IPS DF 19.7 (cell line): ENCODE data around the gene PRSS3.
A peak's percentile ranks its signal among the peaks of the same experiment; 100 is the strongest.
"Not testable (repeated sequence)": the region's sequence is repeated elsewhere in the genome, so short reads cannot be mapped to it uniquely, and the experiment has no call there.

Experiments used
- DNase-seq: peaks from one replicate; pipeline ENCODE4 v3.0.0-alpha.2; 2013; ENCODE audit warnings: low read depth, low spot score

Gene PRSS3

DNA sequence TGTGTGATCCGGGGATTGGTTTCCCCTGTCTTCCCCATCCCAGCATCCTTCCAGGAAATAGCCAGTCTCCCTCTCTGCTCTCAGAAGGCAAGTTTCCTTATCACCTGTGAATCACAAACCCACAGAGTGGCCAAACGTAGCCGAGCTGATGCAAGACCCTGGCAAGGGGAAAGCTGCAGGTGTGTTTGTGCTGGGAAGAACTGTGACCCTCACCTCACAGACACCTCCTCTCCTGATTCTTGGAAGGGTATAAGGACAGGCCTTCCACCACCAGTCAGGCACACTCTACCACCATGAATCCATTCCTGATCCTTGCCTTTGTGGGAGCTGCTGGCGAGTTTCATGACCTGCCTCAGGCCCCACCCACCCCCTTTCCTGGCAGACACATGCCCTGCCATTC lies at the start of gene PRSS3:
Gene PRSS3 (plus strand): TSS at position 281 of the 400 bp plus-strand sequence. CDS start 13 bp downstream, at position 294.
- DNase-seq, result no peak

DNA sequence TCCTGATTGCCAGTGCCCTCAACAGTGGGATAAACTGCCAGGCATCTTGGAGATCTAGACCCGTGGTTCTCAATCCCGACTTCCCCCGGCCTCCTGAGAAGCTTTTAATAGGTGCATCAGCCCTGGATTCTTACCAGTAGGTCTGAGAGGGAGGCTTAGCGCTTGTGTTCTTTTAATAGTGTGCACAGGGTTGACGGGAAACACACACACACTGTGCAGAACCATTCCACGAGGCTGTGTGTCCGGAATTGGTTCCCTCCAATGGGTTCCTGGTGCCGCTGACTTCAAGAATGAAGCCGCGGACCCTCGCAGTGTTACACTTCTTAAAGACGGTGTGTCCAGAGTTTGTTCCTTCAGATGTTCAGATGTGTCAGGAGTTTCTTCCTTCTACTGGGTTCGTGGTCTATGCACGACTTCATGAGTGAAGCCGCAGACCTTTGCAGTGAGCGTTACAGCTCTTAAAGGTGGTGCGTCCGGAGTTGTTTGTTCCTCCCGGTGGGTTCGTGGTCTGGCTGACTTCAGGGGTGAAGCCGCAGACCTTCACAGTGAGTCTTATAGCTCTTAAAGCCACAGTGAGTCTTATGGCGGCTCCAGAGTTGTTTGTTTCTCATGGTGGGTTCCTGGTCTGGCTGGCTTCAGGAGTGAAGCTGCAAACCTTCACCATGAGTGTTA lies 46.6 kb upstream of the PRSS3 start:
- no peak for DNase-seq

DNA sequence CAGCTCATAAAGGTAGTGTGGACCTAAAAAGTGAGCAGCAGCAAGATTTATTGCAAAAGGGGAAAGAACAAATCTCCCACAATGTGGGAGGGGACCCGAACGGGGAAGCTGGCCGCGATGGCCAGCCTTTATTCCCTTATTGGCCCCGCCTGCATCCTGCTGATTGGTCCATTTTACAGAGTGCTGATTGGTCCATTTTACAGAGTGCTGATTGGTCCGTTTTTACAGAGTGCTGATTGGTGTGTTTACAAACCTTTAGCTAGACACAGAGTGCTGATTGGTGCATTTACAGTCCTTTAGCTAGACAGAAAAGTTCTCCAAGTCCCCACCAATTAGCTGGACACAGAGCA lies 46.1 kb upstream of the PRSS3 start:
- not testable (repeated sequence) for DNase-seq

DNA sequence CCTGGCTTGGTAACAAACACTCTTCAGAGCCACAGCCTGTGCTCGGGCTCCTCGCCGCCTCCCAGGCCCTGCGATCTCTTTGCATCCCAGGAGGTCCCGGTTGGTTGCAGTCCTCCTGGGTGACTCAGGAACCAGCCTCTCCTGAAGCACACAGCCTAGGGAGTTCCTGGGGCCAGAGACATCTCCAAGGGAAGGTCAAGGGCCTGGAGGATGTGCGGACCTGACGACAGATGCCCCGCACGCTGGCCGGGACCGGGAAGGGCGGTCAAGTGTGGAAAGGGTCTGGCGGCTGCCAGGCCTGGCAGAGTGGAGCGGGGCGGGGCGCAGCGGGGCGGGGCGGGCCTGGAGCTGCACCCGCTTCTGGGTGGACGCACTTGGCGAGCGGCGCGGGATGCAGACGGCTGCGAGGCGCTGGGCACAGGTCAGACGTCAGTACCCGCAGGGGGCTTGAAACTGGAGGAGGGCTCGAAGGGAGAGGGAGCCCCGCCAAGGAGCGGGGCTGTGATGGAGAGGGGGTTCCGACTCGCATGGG lies 45.0 kb upstream of the PRSS3 start:
- DNase-seq, result no peak

DNA sequence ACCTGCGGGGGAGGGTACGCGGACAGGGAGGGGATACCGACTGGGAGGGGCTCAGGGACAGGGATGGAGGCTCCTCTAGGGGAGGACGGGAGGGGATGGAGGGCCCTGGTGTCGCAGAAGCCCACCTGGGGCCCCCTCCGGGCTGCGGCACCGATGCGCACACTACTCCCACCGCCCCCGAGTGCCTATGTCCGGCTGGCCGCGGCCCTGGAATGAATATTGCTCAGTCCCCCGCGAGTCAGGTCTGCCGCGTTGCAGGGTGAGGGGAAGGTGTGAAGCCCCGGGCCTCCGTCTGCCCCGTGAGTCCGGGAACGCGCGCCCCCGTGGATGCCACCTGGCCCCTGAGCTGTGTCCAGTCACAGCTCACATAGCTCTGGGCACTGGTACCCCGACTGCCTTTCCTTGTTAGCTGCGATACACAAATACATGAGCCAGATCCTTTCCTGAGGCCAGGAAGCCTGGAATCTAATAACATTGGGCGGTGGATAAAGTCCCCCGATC lies 44.5 kb upstream of the PRSS3 start:
- DNase-seq, result no peak

DNA sequence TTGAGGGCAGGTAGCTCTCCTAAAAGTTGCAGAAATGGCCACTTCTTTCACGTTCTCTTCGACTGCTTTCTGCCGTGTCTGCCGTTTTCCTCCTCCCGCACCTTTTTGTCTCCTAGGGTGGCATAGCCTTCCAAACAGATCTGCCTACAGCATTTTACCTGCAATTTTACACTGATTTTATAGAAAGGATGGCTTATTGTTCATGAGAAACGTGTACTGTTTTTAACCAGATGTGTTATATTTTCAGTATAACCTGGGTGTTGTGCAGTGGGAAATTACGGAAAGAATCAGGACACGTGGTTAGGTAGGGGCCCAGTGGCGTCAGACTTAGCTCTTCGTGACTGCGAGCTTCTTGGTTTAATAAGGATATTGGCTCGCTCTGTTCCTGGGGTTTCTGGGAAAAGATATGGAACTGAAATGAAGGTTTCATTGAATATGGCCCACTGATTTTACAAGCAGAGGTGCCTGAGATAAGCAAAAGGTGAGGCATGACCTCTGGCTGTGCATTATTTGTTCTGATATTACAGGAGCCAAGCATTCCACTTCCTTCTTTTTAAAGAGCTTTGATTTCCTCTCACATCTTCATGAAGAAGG lies 43.7 kb upstream of the PRSS3 start:
- DNase-seq, result no peak

DNA sequence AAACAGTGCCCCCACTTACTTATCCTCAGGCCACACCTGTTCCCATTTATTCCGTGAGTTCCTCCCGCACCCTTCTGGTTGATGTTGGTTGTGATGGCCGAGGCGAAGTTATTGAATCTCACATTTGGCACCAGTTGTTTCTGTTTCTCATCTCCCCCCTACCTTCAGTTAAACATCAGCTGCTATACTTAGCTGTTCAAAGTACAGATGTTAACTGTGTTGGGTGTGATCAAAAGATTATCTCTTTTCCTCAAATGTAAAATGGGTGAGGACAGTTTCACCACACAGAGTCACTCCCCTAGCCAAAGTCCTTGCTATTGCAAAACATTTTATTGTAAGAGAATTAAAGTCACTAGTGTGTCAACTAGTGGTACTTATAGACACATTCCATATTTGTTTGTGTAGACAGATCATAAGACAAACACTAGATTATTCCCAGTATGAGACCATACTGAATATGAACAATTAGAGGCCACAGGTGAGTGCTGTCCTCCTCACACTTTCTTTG lies 43.2 kb upstream of the PRSS3 start:
- no peak for DNase-seq

DNA sequence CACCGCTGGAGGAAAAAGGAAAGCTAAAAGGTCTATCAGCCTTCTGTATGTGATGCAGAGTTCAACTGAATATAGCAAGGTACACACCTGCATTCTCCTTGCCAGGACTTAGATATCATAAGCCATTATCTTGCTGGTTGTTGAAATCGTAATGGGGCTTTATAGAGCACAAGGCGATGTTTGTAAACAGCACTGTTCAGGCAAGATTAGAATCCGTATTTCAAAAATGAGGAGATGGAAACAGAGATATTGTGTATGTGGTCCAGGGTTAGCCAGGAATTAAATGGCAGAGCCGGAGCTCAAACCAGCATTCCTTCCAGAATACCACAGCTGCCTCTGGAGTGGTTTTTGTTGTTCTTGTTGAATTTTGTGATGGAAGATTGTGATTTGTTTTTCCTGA lies 42.6 kb upstream of the PRSS3 start:
- DNase-seq, result not testable (repeated sequence)

DNA sequence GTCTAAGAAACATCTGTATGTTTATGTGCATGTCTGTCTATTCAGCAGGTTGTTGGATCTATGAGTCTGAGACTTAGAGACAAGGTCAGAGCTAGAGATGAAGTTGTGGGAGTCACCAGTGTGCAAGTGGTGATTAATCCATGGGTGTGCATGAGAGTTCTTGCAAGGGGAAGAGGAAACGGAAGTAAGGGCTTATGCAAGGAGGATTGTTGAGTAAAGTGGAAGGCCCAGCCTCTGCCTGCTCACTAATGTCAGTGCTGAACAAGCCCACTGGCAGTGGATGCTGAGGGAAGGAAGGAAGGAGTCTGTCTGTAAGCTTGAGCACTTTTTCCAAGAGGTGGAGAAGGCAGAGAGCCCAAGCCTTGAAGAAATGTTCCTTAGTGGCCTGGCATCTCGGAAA lies 35.7 kb upstream of the PRSS3 start:
- DNase-seq, result not testable (repeated sequence)

DNA sequence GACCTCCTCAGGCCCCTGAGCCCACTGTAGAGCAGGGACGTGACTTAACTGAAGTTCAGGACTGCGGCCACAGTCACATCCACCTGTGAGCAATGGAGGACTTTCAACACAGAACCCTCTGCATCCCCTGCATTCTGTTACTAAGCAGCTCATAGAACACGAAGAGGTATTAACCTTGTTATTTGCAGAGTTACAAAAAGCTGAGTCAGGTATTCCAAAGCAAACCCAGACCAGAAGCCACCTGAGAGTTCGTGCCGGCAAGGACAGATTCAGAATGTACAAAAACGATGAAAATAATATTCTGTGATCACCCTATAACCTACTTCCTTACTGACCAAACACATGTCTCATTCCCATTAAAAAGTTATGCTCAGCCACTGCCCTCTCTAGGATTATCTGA lies 33.0 kb upstream of the PRSS3 start:
- no peak for DNase-seq

DNA sequence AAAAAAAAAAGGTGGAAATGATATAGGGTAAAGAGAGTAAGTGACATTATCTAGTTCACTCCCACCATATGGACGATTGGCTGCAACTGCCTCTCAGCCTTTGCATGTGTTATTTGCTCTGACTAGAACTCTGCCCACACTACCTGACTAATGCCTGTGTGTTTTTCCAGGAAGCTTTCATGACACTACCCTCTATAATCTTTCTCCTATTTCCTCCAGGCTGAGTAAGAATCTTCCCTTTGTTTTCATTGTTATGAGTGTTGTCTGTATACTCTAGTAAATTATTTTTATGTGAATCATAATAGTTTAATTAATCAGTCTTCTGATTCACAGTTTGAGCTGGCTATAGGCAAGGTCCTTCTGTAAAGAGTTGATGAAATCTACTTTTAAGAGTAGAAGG lies 31.7 kb upstream of the PRSS3 start:
- not testable (repeated sequence) for DNase-seq

DNA sequence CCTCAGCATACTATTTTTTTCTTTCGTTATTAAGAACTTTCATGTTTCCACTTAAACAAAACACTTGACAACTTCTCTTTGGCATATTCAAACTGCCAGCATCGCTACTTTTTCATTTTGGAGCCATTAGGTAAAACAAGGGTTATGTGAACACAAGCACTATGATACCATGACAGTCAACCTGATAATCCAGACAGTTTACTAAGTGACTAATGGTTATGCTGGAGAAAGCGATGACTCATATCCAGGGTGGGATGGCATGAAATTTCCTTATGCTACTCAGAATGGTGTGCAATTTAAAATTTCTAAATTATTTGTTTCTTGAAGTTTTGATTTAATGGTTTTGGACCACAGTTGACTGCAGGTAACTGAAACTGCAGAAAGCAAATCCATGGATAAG lies 29.9 kb upstream of the PRSS3 start:
- DNase-seq, result no peak

DNA sequence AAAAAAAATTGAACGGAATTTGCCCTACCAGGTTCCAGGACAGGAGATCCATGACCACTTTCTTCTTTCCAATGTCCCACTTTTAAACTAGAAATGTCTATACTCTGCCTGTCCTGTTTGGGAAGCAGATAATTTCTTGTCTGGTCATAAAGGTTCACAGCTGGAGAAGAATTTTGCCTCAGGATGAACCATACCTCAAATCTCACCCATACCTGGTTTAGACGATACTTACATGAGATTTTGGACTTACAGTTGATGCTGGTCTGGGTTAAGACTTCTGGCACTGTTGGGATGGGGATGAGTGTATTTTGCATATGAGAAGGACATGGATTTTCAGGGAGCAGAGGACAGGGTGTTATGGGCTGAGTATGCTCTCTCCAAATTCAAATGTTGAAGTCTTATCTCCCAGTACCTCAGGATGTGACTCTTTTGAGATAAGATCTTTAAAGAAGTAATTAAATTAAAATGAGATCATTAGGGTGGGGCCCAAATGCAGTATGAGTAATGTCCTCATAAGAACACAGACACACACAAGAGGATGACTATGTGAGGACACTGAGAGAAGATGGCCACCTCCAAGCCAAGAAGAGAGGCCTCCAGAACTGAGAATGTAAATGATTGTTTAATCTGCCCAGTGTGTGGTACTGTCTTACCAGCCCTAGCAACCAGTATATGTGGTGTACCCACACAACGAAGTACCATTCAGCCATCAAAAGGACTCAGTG lies 25.0 kb upstream of the PRSS3 start:
- DNase-seq, result not testable (repeated sequence)

DNA sequence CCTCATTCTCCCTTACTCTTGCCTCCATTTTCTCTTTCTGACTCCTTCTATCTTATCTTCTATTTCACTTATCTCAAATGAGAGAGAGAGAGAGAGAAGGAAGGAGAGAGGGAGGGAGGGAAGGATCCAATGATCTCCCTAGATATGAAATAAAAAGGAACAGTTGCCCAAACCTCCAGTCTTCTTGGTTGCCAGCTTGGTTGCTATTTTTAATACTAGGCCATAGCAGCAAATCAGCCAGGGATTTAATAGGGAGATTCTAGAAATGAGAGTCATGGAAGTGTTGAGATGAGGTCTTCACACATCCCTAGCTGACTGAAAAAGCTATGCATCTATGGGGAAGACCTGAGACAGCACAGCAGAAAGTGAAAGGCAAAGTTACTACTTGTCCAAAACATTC lies 22.2 kb upstream of the PRSS3 start:
- DNase-seq, result not testable (repeated sequence)

DNA sequence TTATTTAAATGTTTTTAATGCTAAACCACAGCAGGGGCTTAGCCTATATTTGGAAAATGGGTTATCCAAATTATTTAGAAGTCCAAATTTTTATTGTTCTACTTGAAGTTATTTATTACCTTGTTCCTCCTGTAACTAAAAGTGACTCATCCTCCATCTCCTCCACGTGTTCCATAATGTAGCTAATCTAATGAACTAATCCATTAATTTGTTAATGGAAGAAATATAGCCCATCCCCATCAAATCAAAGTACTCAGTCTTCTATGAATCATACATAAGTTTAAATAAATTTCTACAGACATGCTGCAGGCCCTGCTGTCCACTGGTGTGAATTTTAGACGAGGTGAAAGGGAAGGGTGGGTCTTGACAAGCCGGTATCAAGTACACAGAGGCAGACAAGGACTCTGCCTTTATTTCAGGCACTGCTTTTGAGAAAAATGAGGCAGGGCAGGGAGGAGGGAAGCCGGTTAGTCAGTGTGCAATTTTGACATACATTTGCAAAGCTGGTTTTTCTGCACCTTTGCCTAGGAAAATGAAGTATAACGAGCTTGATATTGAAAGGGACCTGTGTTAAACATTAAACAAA lies 21.2 kb upstream of the PRSS3 start:
- DNase-seq, result not testable (repeated sequence)

DNA sequence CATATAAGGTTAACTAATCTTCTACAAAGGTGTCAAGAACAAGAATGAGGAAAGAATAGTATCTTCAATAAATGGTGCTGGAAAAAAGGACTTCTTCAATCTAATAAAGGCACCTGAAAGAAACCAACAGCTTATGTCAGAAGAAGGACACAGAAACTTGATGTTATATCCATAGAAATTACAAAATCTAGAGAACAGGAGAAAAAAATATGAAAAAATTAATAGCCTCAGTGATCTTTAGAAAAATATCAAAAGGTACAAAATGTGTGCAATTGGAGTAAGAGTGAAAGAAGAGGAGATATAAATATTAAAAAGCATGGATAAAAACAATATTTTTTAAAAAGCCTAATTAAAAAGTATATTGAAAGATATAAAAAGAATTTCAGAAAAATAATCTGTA lies 18.8 kb upstream of the PRSS3 start:
- no peak for DNase-seq

DNA sequence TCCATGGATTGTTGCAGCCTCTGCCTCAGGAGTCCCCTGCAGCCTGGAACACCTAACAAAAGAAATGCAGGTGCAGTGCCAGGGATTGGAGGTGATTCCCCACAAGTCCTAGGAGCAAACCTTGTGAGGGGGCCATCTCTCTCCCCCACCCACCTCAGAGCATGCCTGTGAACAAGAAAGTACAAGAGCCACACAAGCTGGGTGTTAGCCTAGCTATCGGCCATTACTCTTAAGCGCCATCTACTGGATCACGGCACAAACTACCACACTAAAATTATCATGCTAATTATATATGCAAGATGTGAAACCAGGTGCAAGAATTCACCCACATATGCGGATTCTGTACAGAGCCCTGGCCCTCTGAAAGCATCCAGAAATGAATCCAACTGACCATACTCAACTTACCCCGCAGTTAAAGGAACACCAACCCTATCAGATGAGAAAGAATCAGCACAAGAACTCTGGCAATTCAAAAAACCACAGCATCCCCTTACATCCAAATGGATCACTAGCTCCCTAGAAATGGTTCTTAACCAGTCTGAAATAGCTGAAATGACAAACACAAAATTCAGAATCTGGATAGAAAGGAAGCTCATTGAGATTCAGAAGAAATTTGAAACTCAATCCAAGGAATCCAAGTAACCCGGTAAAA lies 16.5 kb upstream of the PRSS3 start:
- DNase-seq, result peak; percentile 45

DNA sequence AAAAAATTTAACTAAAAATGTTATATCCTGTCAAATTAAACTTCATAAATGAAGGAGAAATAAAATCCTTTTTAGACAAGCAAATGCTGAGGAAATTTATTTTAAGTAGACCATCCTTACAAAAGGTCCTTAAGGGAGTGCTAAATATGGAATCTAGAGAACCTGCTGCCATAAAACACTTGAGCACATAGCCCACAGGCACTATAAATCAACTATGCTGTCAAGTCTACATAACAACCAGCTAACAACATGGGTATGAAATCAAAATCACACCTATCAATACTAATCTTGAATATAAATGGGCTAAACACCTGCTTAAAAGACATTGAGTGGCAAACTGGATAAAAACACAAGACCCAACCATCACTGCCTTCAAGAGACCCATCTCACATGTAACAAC lies 15.1 kb upstream of the PRSS3 start:
- no peak for DNase-seq

DNA sequence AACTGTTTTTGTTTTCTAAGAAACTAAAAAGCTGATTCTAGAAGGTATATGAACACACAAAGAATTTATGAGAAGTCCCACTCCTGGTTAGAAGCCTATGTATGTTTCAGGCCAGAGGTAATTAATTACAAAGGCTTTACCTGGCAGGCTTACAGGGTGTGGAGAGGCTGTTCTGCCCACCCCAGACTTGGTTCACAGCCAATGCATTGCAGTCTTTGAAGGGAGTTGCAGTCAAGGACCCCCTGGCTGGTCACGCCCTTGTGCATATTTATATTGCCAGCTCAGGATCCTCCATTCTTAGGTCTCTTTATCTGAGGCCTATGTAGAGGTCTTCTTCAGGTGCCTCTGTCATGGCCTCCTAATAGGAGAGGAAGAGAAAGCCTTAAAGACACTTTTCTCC lies 13.6 kb upstream of the PRSS3 start:
- no peak for DNase-seq

DNA sequence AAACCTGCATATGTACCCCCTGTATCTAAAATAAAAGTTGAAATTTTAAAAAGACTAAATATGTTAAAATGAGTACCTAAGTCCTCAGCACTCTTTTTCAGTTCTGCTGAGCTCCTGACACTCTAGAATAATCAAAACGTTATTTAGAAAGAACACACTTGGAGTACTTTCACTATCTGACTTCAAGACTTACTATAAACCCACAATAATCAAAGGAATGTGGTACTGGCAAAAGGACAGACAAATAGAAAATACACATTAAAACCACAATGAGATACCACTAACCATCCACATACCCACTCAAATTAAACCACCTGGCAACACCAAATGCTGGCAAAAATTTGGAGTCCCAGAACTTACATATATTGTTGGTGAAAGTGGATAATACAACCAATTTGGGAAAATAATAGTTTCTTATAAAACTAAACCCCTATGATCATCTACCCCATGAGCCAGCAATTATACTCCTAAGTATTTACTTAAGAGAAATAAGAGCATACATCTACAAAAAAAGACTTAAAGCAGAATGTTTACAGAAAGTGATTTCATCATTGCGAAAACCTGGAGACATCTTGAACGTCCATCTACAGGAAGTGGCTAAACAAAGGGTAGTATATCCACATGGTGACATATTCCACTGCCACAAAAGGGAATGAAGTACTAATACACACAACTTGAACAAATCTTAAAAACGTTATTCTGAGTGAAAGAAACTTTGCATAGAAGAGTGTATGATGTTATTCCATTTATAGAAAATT lies 12.8 kb upstream of the PRSS3 start:
- DNase-seq, result no peak

DNA sequence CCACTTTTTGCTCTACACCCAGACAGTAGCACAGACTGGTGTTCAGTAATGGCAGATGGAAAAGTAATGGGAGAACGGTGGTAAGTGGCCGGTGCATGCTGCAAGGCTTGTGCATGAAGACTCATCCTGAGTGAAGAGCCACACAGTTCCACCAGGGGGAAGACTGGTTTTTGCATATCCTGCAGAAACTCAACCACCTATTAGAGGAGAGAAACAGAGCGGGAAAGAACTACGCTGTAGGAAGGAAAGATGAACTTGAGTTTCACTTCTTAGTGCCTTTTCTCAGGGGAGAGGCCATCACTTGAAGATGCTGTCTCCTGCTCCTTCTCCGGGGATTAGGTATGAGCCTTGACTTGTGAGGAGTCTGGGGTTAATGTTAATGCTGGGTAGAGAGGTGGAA lies 9.4 kb upstream of the PRSS3 start:
- peak; percentile 35 for DNase-seq
